Measurements from ENCODE around the gene ARID3B.

ARID3B gene

DNA sequence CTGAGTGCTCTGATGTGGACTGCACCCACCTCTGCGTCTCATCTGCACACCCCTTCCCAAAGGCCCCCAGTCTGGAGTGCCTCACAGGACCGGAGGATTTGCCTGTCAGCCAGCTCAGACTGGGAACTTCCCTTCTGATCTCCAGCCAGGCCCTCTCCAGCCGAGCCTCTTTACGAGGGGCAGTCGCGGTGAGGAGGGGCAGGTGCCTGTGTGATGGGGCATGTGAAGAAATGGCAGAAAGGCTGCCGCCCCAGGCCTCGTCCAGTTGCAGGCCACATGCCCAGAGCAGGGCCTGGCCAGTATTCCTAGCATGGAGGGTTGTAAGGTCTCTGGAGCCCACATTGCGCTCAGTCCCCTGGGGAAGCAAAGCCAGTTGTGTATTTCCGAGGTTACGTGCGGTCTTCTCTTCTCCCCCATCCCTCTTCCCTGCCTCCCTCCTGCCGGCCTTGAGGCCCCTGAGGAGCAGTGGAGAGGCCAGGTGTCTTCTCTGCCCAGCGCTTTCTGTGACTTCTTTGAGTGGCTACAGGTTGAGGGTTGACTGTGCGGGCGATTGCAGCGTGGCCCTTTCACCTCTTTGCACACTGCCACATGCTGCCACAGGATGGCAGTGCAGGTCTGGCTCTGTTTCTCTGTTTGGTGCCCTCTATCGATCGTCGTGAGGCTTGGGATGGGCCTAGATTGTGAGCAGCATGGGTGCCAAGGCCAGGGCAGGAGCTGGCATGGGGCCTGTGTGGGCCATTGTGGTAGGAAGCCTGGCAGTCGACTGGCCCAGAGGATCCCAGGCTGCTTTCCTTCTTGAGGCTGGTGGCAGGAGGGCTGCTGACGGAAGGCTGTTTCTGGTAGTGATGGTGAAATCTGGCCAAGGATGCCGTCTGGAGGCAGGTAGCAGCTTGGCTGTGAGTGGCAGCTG is 79.9 kb downstream of the ARID3B start:
- DNase-seq: peak; percentile 74
- H2AFZ ChIP-seq (ENCODE audit: low read depth, low read length): no peak overlapping the region
- H3K36me3 ChIP-seq (ENCODE audit: insufficient read depth, low read length): peaks cover 92% of the 10 kb centered on the region
- peaks cover 65% of the 10 kb centered on the region for H3K79me2 ChIP-seq (ENCODE audit: insufficient read depth, low read length)
- no peaks in the 10 kb centered on the region for H3K9me3 ChIP-seq (ENCODE audit: insufficient read depth, low read length, severe bottlenecking)
- H3K27ac ChIP-seq (ENCODE audit: low read length): no peak overlapping the region
- peaks cover 96% of the 10 kb centered on the region for H4K20me1 ChIP-seq (ENCODE audit: insufficient read depth, low read length)
- no peaks in the 10 kb centered on the region for H3K27me3 ChIP-seq (ENCODE audit: insufficient read depth, low read length, poor library complexity)
- H3K9ac ChIP-seq (ENCODE audit: low read depth, low read length): no peak overlapping the region
- TF ChIP-seq CTCF (IDR thresholded peaks at IDR 0.05; ENCODE audit: borderline replicate concordance, extremely low read depth, low read length, poor library complexity, severe bottlenecking): peak; percentile 87
- no peak for TF ChIP-seq EZH2 (IDR thresholded peaks at IDR 0.05; ENCODE audit: borderline replicate concordance, low read depth, low read length, severe bottlenecking)
- ATAC-seq (ENCODE audit: insufficient read depth, low read depth): peak; percentile 82
- no peak overlapping the region for H3K4me2 ChIP-seq (ENCODE audit: insufficient read depth, low read length)
- H3K4me3 ChIP-seq (ENCODE audit: low read depth in 1 of 2, low read length in 2 of 2): no peak overlapping the region
- H3K4me1 ChIP-seq (ENCODE audit: insufficient read depth, low read length): peaks cover 25% of the 10 kb centered on the region

GRCh38 chr15:74621546-74621920 is 80.5 kb downstream of the ARID3B start:
- Histone ChIP-seq H3K4me1 (ENCODE audit: insufficient read depth, low read length) (peaks cover 23% of the 10 kb centered on the region), H3K79me2 (ENCODE audit: insufficient read depth, low read length) (peaks cover 59% of the 10 kb centered on the region), H4K20me1 (ENCODE audit: insufficient read depth, low read length) (peaks cover 99% of the 10 kb centered on the region), H3K4me3 (ENCODE audit: low read depth in 1 of 2, low read length in 2 of 2) (no peak overlapping the region), H3K27me3 (ENCODE audit: insufficient read depth, low read length, poor library complexity) (no peaks in the 10 kb centered on the region), H3K9ac (ENCODE audit: low read depth, low read length) (no peak overlapping the region), H3K4me2 (ENCODE audit: insufficient read depth, low read length) (no peak overlapping the region), H3K27ac (ENCODE audit: low read length) (no peak overlapping the region), H3K9me3 (ENCODE audit: insufficient read depth, low read length, severe bottlenecking) (no peaks in the 10 kb centered on the region), H2AFZ (ENCODE audit: low read depth, low read length) (no peak overlapping the region), H3K36me3 (ENCODE audit: insufficient read depth, low read length) (peaks cover 95% of the 10 kb centered on the region)
- no peak for DNase-seq
- ATAC-seq (ENCODE audit: insufficient read depth, low read depth): no peak
- TF ChIP-seq EZH2 (IDR thresholded peaks at IDR 0.05; ENCODE audit: borderline replicate concordance, low read depth, low read length, severe bottlenecking) (no peak), CTCF (IDR thresholded peaks at IDR 0.05; ENCODE audit: borderline replicate concordance, extremely low read depth, low read length, poor library complexity, severe bottlenecking) (no peak)

DNA sequence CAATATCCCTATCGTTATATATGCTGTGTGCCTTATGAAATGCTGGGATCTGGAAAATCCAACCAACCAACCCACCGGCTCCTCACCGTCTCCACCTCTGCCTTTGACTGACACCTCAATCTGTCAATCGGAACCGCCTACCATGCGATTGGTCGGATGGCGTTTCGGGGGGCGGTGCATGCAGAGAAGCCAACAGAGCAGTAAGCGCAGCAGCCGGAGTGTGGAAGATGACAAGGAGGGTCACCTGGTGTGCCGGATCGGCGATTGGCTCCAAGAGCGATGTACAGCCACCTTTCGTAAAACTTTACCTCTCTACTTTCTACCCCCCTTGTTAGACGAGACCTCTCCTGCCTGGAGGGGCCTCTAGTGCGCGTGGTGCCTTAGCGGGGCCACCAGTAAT is 80.9 kb downstream of the ARID3B start:
- no peak for TF ChIP-seq CTCF (IDR thresholded peaks at IDR 0.05; ENCODE audit: borderline replicate concordance, extremely low read depth, low read length, poor library complexity, severe bottlenecking)
- no peak for TF ChIP-seq EZH2 (IDR thresholded peaks at IDR 0.05; ENCODE audit: borderline replicate concordance, low read depth, low read length, severe bottlenecking)
- Histone ChIP-seq H2AFZ (ENCODE audit: low read depth, low read length) (no peak overlapping the region), H3K4me1 (ENCODE audit: insufficient read depth, low read length) (peaks cover 19% of the 10 kb centered on the region), H3K9me3 (ENCODE audit: insufficient read depth, low read length, severe bottlenecking) (no peaks in the 10 kb centered on the region), H3K27ac (ENCODE audit: low read length) (no peak overlapping the region), H3K79me2 (ENCODE audit: insufficient read depth, low read length) (peaks cover 55% of the 10 kb centered on the region), H3K36me3 (ENCODE audit: insufficient read depth, low read length) (peaks cover 99% of the 10 kb centered on the region), H3K9ac (ENCODE audit: low read depth, low read length) (no peak overlapping the region), H3K4me3 (ENCODE audit: low read depth in 1 of 2, low read length in 2 of 2) (no peak overlapping the region), H3K27me3 (ENCODE audit: insufficient read depth, low read length, poor library complexity) (no peaks in the 10 kb centered on the region), H3K4me2 (ENCODE audit: insufficient read depth, low read length) (no peak overlapping the region), H4K20me1 (ENCODE audit: insufficient read depth, low read length) (peaks cover 98% of the 10 kb centered on the region)
- DNase-seq (no peak), ATAC-seq (ENCODE audit: insufficient read depth, low read depth) (no peak)

Measured in DND-41 (cell line).